SK-N-SH treated with all-trans-retinoic acid at 6 μM for 48 hours (cell line): ENCODE data around the gene MAPRE2.

Source experiments
- ATAC-seq: fragments of 200-7000 bp; cut with Tn5 transposase; 3 replicates; pipeline ENCODE4 v1.9.1; 2020; ENCODE audit warnings: mild to moderate bottlenecking, moderate library complexity
- ARNTL ChIP-seq: fragments of 450-650 bp; formaldehyde crosslinking; IDR thresholded peaks from 2 replicates; pipeline ENCODE4 v1.5.0; 2020; ENCODE audit warnings: low read depth, mild to moderate bottlenecking, moderate library complexity, borderline replicate concordance
- BACH2 ChIP-seq: fragments of 250-450 bp; sonication (Bioruptor Pico); IDR thresholded peaks from 2 replicates; pipeline ENCODE4 v1.9.0; 2021; ENCODE audit warnings: mild to moderate bottlenecking, borderline replicate concordance
- CREB5 ChIP-seq: fragments of 250-450 bp; sonication (Bioruptor Pico); IDR thresholded peaks from 2 replicates; pipeline ENCODE4 v1.5.1; 2020; ENCODE audit warnings: low read depth, mild to moderate bottlenecking, moderate library complexity
- CSDC2 ChIP-seq: fragments of 250-450 bp; sonication (Bioruptor Pico); IDR thresholded peaks from 2 replicates; pipeline ENCODE4 v1.5.0; 2020; ENCODE audit warnings: mild to moderate bottlenecking, moderate library complexity
- CSRNP3 ChIP-seq: fragments of 250-450 bp; sonication (Bioruptor Pico); IDR thresholded peaks from 2 replicates; pipeline ENCODE4 v1.5.1; 2021; ENCODE audit warnings: mild to moderate bottlenecking, moderate library complexity
- ESRRG ChIP-seq: fragments of 250-450 bp; sonication (Bioruptor Pico); IDR thresholded peaks from 2 replicates; pipeline ENCODE4 v1.6.1; 2021; ENCODE audit warnings: mild to moderate bottlenecking
- GLIS3 ChIP-seq: fragments of 250-450 bp; sonication (Bioruptor Pico); IDR thresholded peaks from 2 replicates; pipeline ENCODE4 v1.5.0; 2020; ENCODE audit warnings: mild to moderate bottlenecking, moderate library complexity
- ISL1 ChIP-seq: fragments of 250-450 bp; sonication (Bioruptor Pico); IDR thresholded peaks from 2 replicates; pipeline ENCODE4 v2.1.2; 2022; ENCODE audit warnings: mild to moderate bottlenecking, moderate library complexity
- OSR1 ChIP-seq: fragments of 250-450 bp; sonication (Bioruptor Pico); IDR thresholded peaks from 2 replicates; pipeline ENCODE4 v1.8.0; 2022; ENCODE audit warnings: moderate library complexity, mild to moderate bottlenecking, inconsistent platforms
- PPARA ChIP-seq: fragments of 250-450 bp; sonication (Bioruptor Pico); IDR thresholded peaks from 2 replicates; pipeline ENCODE4 v1.5.0; 2020; ENCODE audit warnings: mild to moderate bottlenecking, borderline replicate concordance
- RARB ChIP-seq: fragments of 250-450 bp; sonication (Bioruptor Pico); IDR thresholded peaks from 2 replicates; pipeline ENCODE4 v1.8.0; 2021; ENCODE audit warnings: mild to moderate bottlenecking, moderate library complexity
- SNAI2 ChIP-seq: fragments of 250-450 bp; sonication (Bioruptor Pico); IDR thresholded peaks from 2 replicates; pipeline ENCODE4 v1.5.0; 2020; ENCODE audit warnings: mild to moderate bottlenecking, moderate library complexity
- TCF4 ChIP-seq: fragments of 250-450 bp; sonication (Bioruptor Pico); IDR thresholded peaks from 2 replicates; pipeline ENCODE4 v1.8.0; 2021; ENCODE audit warnings: mild to moderate bottlenecking, moderate library complexity, borderline replicate concordance
- TOX ChIP-seq: fragments of 250-450 bp; sonication (Bioruptor Pico); IDR thresholded peaks from 2 replicates; pipeline ENCODE4 v1.8.0; 2021; ENCODE audit warnings: mild to moderate bottlenecking, moderate library complexity, borderline replicate concordance
- TSHZ2 ChIP-seq: fragments of 250-450 bp; sonication (Bioruptor Pico); IDR thresholded peaks from 2 replicates; pipeline ENCODE4 v1.5.0; 2020; ENCODE audit warnings: mild to moderate bottlenecking, moderate library complexity
- ZC3H10 ChIP-seq: fragments of 250-450 bp; sonication (Bioruptor Pico); IDR thresholded peaks from 2 replicates; pipeline ENCODE4 v1.5.1; 2021; ENCODE audit warnings: mild to moderate bottlenecking, moderate library complexity
- ZFP3 ChIP-seq: fragments of 250-450 bp; sonication (Bioruptor Pico); IDR thresholded peaks from 2 replicates; pipeline ENCODE4 v1.5.0; 2020; ENCODE audit warnings: mild to moderate bottlenecking, moderate library complexity
- ZFP30 ChIP-seq: fragments of 450-650 bp; formaldehyde crosslinking; IDR thresholded peaks from 2 replicates; pipeline ENCODE4 v1.5.0; 2022; ENCODE audit warnings: mild to moderate bottlenecking, moderate library complexity
- ZNF565 ChIP-seq: fragments of 450-650 bp; formaldehyde crosslinking; conservative IDR thresholded peaks from 2 replicates; pipeline ENCODE4 v1.5.0; 2020; ENCODE audit warnings: low read depth, mild to moderate bottlenecking, moderate library complexity
- ZNF70 ChIP-seq: fragments of 450-650 bp; formaldehyde crosslinking; IDR thresholded peaks from 2 replicates; pipeline ENCODE4 v1.5.0; 2020; ENCODE audit warnings: mild to moderate bottlenecking, moderate library complexity
- ZNF8 ChIP-seq: fragments of 450-650 bp; formaldehyde crosslinking; IDR thresholded peaks from 2 replicates; pipeline ENCODE4 v1.5.0; 2020; ENCODE audit warnings: mild to moderate bottlenecking, moderate library complexity

Gene MAPRE2

DNA sequence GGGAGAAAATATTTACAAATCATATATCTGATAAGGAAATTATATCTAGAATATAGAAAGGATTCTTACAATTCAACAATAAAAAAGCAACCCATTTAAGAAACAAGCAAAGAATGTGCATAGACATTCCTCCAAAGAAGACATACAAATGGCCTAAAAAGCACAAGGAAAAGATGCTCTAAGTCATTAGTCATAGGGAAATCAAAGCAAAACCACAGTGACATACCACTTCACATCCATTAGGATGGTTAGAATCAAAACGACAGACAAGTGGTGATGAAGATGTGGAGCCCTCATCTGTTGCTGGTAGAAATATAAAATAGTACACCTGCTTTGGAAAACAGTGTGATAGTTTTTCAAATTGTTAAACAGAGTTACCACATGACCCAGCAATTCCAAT lies 48.2 kb downstream of the MAPRE2 start:
- TF ChIP-seq RARB (no peak), ISL1 (CRISPR knock-in tag) (0 out of 2 replicates have a peak, but pooled peaks have one; percentile 26), ZFP30 (CRISPR knock-in tag) (no peak), BACH2 (CRISPR knock-in tag) (no peak), CSDC2 (CRISPR knock-in tag) (no peak)
- TF ChIP-seq, all 23 proteins: peak for 1
- peak; percentile 27; the same call in 2 of the 3 replicates for ATAC-seq

DNA sequence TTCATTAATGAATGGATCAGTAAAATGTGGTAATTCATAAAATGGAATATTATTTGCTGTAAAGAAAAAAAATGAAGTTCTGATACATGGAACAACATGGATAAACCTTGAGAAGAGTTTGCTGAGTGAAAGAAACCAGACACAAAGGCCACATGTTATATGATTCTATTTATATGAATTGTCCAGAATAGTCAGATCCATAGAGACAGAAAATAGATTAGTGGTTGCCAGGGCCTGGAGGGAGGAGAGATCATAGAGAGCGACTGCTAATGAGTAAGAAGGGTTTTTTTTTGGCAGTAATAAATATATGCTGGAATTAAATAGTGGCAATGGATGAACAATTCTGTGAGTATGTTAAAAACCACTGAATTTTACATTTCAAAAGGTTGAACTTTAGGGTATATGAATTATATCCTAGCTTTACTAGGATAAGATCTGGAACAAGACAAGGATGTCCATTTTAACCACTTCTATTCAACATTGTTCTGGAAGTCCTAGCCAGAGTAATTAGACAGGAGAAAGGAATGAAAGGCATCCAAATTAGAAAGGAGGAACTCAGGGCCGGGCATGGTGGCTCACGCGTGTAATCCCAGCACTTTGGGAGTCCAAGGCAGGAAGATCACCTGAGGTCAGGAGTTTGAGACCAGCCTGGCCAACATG lies 48.8 kb downstream of the MAPRE2 start:
- ATAC-seq, result peak; percentile 69
- TF ChIP-seq ZFP3 (CRISPR knock-in tag), result no peak
- TF ChIP-seq TCF4 (CRISPR knock-in tag), result no peak
- no peak for TF ChIP-seq ESRRG
- peak; percentile 76 for TF ChIP-seq ZNF70 (CRISPR knock-in tag)
- TF ChIP-seq ARNTL (CRISPR knock-in tag), result no peak
- TF ChIP-seq RARB, result no peak
- 0 out of 2 replicates have a peak, but pooled peaks have one; percentile 26 for TF ChIP-seq ISL1 (CRISPR knock-in tag)

DNA sequence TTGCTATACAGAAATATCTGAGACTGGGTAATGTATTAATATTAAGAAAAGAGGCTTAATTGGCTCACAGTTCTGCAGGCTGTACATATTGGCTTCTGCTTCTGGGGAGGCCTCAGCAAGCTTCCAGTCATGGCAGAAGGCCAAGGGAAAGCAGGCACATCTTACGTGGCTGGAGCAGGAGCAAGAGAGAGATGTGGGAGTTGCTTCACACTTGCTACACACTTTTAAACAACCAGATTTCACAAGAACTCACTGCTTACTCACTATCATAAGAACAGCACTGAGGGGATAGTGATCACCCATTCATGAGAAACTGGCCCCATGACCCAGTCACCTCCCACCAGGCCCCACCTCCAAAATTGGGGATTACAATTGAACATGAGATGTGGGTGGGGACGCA lies 50.6 kb downstream of the MAPRE2 start:
- TF ChIP-seq ZNF70 (CRISPR knock-in tag), result no peak
- TF ChIP-seq TOX, result no peak
- no peak for ATAC-seq

DNA sequence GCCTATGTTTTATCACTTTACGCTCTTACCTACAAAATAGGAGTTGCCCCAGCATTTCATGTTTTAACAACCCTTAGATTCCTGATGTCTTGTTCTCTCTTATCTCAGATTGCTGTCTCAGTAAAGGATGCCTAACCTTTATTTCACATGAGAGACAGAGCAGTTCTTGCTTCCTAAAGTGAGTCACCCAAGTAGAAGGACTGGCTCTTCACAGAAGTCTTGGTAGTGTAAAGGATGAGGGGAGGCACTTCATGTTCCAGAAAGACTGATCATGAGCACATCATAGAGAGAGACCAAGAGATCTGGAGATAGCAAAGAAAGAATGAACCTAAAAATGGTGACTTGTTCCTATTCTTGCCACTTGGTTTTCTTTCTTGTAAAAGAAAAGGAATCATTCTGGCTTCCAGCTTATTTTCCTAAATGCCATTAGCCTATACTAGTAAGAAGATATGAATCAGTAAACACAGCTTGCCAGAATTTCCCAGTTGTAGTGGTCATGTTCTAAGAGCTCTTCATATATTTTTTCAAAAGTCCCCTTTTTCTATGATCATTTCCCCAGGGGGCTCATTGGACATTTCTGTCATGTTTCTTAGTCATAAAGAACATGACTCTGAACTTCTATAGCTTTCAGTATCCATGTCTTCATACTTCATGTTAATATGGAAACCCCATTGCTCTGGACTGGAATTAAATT lies 54.9 kb downstream of the MAPRE2 start:
- no peak for TF ChIP-seq TOX

GRCh38 chr18:35096677-35097011 lies 55.4 kb downstream of the MAPRE2 start:
- no peak for TF ChIP-seq BACH2 (CRISPR knock-in tag)
- TF ChIP-seq ARNTL (CRISPR knock-in tag), result no peak
- no peak for TF ChIP-seq TSHZ2 (CRISPR knock-in tag)
- no peak for ATAC-seq

More for the DNA sequence above, 54.9 kb downstream of the MAPRE2 start:
- ATAC-seq, result peak; percentile 34; the same call in 2 of the 3 replicates

- TF ChIP-seq ZNF565 (CRISPR knock-in tag) (no peak), ZC3H10 (CRISPR knock-in tag) (no peak), PPARA (CRISPR knock-in tag) (no peak), CSDC2 (CRISPR knock-in tag) (no peak), RARB (no peak), ARNTL (CRISPR knock-in tag) (no peak), CREB5 (no peak), CSRNP3 (CRISPR knock-in tag) (no peak), SNAI2 (CRISPR knock-in tag) (no peak), GLIS3 (CRISPR knock-in tag) (no peak), ZNF8 (CRISPR knock-in tag) (no peak), OSR1 (no peak), ZFP3 (CRISPR knock-in tag) (no peak)
- ATAC-seq, result no peak
Measured at GRCh38 chr18:35097195-35097594, 56.0 kb downstream of the MAPRE2 start.
